Measurements from ENCODE around the gene MIDN. TPM values are rescaled to one million over a fixed set of nuclear protein-coding genes. Genes with fewer than 3 reads are reported as not detected.
A peak's percentile ranks its signal among the peaks of the same experiment; 100 is the strongest.

Gene MIDN
- total RNA-seq, 2 donors from 2014 or later = 85.9 to 88.3 TPM

DNA sequence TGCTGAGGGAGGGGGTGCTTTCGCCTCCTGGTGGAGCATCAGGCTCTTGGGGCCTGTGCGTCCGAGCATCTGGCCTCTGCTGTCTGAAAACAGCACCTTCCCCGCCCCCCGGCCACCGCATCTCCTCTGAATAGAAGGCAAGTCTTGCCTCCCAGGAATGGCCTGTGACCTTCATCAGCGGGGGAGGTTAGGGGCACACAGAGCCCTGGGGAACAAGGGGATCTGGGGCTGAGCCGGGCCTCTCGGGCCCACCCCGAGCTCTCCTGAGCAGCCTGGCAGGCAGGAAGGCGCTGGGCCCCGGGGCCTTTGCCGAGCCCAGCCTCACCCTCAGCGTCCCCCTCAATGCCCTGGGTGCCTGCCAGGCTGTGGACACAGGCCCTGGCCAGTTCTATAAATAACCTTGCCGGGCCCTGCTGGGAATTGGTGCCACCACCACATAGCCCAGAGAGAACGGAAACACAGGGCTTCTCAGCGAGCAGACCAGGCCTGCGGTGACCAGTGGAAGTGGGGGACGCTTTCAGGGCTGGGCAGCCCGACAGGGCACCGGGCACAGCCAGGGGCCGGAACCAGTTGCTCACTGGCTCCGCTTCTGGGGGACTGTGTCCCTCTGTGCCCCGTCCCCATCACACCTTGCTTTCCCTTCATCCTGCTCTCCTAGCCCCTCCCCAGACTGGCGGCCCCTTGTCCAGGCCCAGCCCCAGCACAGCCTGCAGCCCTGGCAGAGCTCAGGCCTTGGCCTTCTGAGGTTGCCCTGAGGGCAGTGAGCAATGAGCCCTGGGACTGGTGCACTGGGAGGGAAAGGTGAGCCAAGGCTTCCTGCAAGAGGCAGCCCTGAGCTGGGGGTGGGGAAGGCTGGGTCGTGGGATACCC, 33.3 kb upstream of the MIDN start:
- ATAC-seq (no peak), DNase-seq (ENCODE audit: low spot score) (peak; percentile 59)
- H3K27ac Mint-ChIP-seq = no peak overlapping the region
- H3K4me3 Mint-ChIP-seq = no peak overlapping the region
- no peaks in the 10 kb centered on the region for H3K27me3 Mint-ChIP-seq
- no peaks in the 10 kb centered on the region for H3K36me3 Mint-ChIP-seq
- H3K9me3 Mint-ChIP-seq = no peaks in the 10 kb centered on the region
- H3K4me1 Mint-ChIP-seq (ENCODE audit: low read depth in 2 of 2) = peaks cover 11 to 13% of the 10 kb centered on the region in 2 donors

DNA sequence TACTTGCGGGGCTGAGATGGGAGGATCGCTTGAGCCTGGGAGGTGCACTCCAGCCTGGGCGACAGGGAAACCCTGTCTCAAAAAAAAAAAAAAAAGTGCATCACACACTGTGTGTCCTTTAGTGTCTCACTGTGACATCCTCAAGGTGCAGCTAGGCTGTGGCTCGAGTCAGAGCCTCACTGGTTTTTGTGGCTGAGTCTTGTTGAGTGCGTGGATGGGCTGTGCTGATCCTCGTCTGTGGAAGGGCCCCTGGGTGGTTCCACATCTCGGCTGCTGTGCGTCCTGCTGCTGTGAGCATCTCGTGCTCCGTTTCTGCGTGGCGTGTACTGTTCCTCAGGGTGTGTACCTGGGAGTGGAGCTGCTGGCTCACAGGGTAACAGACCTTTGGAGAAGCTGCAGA, 31.6 kb upstream of the MIDN start:
- no peak overlapping the region for H3K27ac Mint-ChIP-seq
- H3K4me3 Mint-ChIP-seq = no peak overlapping the region

DNA sequence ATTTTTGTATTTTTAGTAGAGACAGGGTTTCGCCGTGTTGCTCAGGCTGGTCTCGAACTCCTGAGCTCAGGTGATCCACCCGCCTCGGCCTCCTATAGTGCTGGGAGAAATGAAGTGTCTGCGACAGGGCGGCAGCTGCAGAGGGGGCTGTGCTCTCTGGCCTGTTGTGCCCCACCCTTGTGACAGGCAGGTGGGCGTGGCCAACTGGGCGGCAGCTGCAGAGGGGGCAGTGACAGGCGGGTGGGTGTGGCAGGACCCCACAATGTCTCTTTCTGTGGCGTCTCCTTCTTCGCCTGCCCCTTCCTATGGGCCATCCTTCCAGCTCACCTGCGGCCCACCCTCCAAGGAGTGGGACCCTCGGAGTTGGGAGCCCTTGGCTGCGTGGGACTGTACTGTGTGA, 31.0 kb upstream of the MIDN start:
- Mint-ChIP-seq H3K4me1 (ENCODE audit: low read depth in 2 of 2) (peaks cover 11 to 13% of the 10 kb centered on the region in 2 donors), H3K4me3 (no peak overlapping the region), H3K36me3 (no peaks in the 10 kb centered on the region), H3K27me3 (no peaks in the 10 kb centered on the region), H3K27ac (no peak overlapping the region), H3K9me3 (no peaks in the 10 kb centered on the region)
- DNase-seq (ENCODE audit: low spot score) (no peak), ATAC-seq (no peak)

More for the DNA sequence above, 31.6 kb upstream of the MIDN start:
- Mint-ChIP-seq H3K27me3 (no peaks in the 10 kb centered on the region), H3K9me3 (no peaks in the 10 kb centered on the region), H3K4me1 (ENCODE audit: low read depth in 2 of 2) (peaks cover 11 to 13% of the 10 kb centered on the region in 2 donors), H3K36me3 (no peaks in the 10 kb centered on the region)
- ATAC-seq (no peak), DNase-seq (ENCODE audit: low spot score) (no peak)

DNA sequence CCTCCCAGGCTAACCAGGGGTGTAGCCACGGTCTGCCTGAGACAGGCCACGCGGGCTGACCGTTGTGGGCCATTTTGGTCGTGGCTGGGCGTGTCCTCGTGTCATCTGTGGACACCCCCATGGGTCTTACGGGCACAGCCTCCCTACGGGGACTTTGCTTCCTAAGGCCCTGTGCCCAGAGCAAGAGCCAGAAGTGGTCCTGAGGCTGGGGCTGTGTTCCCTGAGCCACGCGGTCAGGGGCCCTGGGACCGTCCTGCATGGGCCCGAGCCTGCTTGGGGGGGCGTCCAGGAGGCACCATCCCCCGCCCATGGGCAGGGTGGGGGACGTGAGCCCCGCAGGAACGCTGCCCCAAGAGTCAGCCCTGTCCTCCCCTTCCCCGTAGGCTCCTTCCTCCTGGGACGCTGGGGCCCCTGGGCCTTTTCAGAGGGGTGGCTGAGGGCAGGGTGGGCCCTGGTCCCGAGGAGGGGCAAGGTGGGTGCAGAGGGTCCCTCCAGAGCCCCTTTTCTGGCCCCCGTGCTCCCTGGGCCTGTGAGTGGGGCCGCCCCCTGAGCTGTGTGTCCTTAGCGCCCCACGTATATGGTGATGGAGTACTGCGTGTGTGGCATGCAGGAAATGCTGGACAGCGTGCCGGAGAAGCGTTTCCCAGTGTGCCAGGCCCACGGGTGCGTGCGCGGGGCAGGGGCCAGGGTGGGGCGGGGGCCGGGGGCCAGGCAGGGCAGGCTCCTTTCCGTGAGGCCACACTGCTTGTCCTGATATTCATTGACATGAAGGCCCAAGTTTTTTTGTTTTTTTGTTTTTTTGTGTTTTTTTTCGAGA, 29.4 kb upstream of the MIDN start:
- Mint-ChIP-seq H3K4me1 (ENCODE audit: low read depth in 2 of 2) (peaks cover 4% of the 10 kb centered on the region in 2 donors), H3K36me3 (no peaks in the 10 kb centered on the region), H3K27me3 (no peaks in the 10 kb centered on the region), H3K9me3 (no peaks in the 10 kb centered on the region), H3K4me3 (no peak overlapping the region), H3K27ac (no peak overlapping the region)
- DNase-seq (ENCODE audit: low spot score) (no peak), ATAC-seq (no peak)

DNA sequence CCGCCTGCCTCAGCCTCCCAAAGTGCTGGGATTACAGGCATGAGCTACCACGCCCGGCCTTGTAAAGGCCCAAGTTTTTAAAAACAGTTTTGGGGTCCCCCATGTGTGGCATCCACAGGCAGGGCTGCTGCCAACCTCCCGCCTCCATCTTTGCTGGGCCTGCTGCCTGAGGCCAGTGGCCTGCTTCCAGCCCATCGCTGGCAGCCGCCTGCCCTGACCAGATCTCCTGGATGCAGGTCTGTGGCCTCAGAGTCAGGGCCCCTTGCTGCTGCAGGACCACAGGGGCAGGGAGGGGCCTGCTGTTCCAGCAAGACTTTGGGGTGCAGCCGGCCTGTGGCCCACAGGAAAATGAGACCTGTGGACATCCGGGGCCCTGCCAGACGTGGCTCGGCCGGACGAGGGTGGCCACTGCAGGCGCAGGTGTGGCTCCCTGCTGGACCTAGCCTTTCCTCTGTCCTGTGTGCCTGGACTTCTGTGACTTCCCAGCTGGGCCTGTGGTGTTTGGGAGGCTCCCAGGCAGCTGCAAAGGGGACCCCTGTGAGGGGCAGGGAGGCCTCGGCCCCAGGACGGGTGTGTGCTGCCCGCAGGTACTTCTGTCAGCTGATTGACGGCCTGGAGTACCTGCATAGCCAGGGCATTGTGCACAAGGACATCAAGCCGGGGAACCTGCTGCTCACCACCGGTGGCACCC, 28.5 kb upstream of the MIDN start:
- Mint-ChIP-seq H3K4me1 (ENCODE audit: low read depth in 2 of 2) (no peaks in the 10 kb centered on the region), H3K36me3 (no peaks in the 10 kb centered on the region), H3K27me3 (no peaks in the 10 kb centered on the region), H3K4me3 (no peak overlapping the region), H3K9me3 (no peaks in the 10 kb centered on the region), H3K27ac (no peak overlapping the region)
- ATAC-seq (no peak), DNase-seq (ENCODE audit: low spot score) (no peak)

DNA sequence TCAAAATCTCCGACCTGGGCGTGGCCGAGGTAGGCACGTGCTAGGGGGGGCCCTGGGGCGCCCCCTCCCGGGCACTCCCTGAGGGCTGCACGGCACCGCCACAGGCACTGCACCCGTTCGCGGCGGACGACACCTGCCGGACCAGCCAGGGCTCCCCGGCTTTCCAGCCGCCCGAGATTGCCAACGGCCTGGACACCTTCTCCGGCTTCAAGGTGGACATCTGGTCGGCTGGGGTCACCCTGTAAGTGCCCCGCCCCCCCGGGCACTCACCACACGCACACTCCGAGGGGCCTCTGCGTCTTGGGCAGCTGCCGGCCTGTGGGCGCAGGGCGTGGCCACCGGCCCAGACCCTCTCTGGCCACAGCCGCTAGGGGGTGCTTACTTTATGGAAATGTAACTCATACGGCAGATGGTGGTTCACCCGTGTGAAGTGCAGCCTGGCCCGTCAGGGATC, 27.9 kb upstream of the MIDN start:
- no peak overlapping the region for H3K27ac Mint-ChIP-seq
- no peaks in the 10 kb centered on the region for H3K36me3 Mint-ChIP-seq
- DNase-seq (ENCODE audit: low spot score) = no peak
- H3K4me3 Mint-ChIP-seq = no peak overlapping the region
- no peaks in the 10 kb centered on the region for H3K9me3 Mint-ChIP-seq
- no peak for ATAC-seq
- H3K27me3 Mint-ChIP-seq = no peaks in the 10 kb centered on the region
- no peaks in the 10 kb centered on the region for H3K4me1 Mint-ChIP-seq (ENCODE audit: low read depth in 2 of 2)

DNA sequence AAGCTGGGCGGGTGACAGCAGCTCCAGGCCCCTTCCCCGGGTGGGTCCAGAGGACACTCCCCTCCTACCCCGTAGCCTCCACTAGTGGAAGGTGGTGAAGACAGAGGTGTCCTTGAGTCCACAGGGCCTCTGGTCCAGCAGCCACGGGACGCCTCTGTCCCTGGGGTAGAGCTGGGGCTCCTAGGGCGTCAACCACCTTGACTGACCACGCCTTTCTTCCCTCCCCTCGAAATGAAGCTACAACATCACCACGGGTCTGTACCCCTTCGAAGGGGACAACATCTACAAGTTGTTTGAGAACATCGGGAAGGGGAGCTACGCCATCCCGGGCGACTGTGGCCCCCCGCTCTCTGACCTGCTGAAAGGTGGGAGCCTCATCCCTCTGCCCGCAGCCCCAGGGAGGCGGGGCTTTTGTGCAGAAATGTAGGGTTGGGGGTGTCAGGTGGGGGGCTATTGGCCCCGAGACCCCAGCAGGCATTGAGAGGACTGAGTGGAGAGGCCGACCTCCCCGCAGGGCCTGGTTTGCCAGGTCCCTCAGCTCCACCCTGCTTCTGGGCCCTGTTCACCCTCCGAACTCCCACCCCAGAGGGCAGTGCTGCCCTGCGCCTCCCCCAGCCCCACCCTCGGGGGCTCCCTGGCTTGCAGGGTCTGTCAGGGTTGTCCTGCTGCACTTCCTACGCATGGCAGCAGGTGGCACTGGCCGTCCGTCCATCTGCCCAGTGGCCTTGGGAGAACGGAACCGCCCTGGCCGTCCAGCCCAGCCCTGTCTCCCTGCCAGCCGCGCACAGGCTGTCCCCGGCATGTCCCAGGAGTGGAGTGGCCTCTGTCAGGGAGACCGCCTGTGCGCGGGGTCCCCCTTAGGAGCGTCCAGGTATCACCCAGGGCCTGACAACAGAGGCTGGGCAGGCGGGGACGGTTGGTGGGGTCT, 27.1 kb upstream of the MIDN start:
- no peaks in the 10 kb centered on the region for H3K9me3 Mint-ChIP-seq

DNA sequence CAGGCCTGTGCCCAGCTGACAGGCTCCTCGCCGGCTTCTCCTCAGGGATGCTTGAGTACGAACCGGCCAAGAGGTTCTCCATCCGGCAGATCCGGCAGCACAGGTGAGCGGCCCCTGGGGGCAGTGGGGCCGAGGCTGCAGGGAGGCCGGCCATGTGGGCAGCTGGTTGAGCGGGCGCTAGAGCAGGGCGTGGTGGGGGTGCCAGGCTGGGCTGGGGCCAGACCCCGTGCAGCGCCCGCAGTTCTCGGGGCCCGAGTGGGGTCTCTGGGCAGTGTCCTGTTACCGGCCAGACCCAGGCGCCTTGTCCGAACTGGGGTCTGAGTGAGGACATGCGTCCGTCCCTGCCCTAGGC, 26.5 kb upstream of the MIDN start:
- Mint-ChIP-seq H3K27ac (no peak overlapping the region), H3K9me3 (no peaks in the 10 kb centered on the region)
- no peak for ATAC-seq

More for the DNA sequence above, 27.1 kb upstream of the MIDN start:
- no peaks in the 10 kb centered on the region for H3K4me1 Mint-ChIP-seq (ENCODE audit: low read depth in 2 of 2)
- no peaks in the 10 kb centered on the region for H3K36me3 Mint-ChIP-seq
- H3K27ac Mint-ChIP-seq = no peak overlapping the region
- ATAC-seq (no peak), DNase-seq (ENCODE audit: low spot score) (no peak)
- no peaks in the 10 kb centered on the region for H3K27me3 Mint-ChIP-seq
- no peak overlapping the region for H3K4me3 Mint-ChIP-seq

DNA sequence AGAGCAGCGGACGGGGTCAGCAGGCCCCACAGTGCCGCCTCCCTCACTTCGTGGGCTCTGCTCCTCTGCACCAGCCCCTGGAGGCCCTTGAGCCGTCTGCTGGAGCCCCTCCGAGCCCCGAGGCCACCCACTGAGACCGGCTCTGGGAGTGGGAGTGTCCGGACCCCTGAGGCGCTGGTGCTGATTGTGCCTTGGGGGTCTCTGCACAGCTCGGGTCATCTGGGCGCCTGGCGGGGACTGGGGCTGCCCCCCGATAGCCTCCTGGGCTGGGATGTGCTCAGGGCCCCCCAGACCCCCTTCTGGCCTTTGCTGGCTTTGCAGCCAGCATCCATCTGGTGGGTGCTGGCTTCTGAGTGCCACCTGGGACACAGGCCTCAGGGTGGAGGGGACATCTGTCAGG, 26.0 kb upstream of the MIDN start:
- no peak overlapping the region for H3K4me3 Mint-ChIP-seq
- no peak for DNase-seq (ENCODE audit: low spot score)
- no peaks in the 10 kb centered on the region for H3K4me1 Mint-ChIP-seq (ENCODE audit: low read depth in 2 of 2)
- no peak overlapping the region for H3K27ac Mint-ChIP-seq
- no peaks in the 10 kb centered on the region for H3K36me3 Mint-ChIP-seq
- no peaks in the 10 kb centered on the region for H3K27me3 Mint-ChIP-seq
- no peak for ATAC-seq
- H3K9me3 Mint-ChIP-seq = no peaks in the 10 kb centered on the region

More for the DNA sequence above, 26.5 kb upstream of the MIDN start:
- no peak for DNase-seq (ENCODE audit: low spot score)
- no peaks in the 10 kb centered on the region for H3K4me1 Mint-ChIP-seq (ENCODE audit: low read depth in 2 of 2)
- no peaks in the 10 kb centered on the region for H3K36me3 Mint-ChIP-seq
- H3K27me3 Mint-ChIP-seq = no peaks in the 10 kb centered on the region
- H3K4me3 Mint-ChIP-seq = no peak overlapping the region

DNA sequence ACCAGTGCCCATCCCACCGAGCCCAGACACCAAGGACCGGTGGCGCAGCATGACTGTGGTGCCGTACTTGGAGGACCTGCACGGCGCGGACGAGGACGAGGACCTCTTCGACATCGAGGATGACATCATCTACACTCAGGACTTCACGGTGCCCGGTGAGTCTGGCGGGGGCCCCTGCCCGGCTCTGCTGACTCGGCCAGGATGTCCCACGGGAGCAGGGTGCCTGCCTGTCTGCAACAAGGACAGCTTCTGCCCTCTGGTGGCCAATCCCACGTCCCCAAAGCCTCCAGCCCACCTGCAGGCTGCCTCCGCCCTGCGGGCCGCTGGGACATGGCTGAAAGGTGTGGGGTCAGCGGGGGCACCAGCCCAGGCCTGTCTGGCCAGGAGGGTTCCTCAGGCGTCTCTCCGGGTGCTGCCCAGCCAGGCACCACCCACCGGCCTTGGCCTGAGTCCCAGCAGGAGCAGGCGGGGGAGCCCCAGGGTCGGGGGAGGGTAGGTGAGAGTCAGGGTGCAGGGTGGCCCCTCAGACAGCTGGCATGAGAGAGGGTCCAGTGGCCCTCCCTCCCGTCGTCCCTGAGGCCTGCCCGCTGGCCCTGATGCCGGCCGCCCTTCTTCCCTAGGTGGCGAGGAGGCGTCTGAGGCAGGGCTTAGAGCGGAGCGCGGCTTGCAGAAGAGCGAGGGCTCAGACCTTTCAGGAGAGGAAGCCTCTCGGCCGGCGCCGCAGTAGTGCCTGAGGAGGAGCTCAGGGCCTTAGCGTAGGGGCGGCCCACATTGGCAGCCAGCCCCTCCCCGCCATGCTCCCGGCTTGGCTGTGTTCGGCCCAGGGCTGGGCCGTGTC, 25.1 kb upstream of the MIDN start:
- DNase-seq (ENCODE audit: low spot score) (no peak), ATAC-seq (peak in 1 of 2 donors; percentile 14)
- Mint-ChIP-seq H3K4me3 (no peak overlapping the region), H3K27me3 (no peaks in the 10 kb centered on the region), H3K9me3 (no peaks in the 10 kb centered on the region), H3K36me3 (no peaks in the 10 kb centered on the region), H3K27ac (no peak overlapping the region), H3K4me1 (ENCODE audit: low read depth in 2 of 2) (no peaks in the 10 kb centered on the region)

DNA sequence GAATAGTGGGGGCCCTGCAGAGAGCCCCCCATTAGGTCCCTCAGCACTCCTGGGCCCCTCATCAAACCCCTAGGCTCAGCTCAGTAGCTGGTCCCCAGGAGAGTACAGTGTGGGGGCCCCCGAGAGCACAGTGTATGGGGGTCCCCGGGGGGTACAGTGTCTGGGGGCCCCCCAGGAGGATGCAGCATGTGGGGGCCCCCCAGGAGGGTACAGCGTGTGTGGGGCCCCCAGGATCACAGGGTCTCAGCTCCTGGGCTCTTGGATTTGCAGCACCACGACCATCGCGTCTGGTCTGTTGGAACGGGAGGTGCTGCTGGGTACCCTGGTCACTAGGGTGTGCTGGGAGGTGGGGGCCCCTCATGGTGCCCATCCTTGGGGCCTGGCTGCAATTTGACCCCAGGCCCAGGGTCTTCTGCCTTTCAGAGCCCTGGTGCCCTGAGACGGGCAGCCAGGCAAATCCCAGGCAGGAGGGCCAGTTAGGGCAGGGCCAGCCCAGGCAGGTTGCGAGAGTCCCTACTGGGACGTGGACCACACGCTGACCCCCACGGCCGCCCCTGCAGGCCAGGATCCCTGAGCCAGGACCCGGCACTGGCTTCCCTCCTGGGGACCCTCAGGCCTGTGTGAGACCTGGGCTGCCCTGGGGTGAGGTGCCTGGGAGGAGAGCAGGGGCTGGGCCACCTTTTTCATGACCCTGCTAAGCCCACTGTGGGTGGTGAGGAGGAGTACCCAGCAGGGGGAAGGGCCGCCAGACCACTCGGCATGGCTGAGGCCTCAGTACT, 24.1 kb upstream of the MIDN start:
- no peaks in the 10 kb centered on the region for H3K4me1 Mint-ChIP-seq (ENCODE audit: low read depth in 2 of 2)
- no peaks in the 10 kb centered on the region for H3K27me3 Mint-ChIP-seq
- no peak overlapping the region for H3K27ac Mint-ChIP-seq
- ATAC-seq = no peak
- H3K36me3 Mint-ChIP-seq = no peaks in the 10 kb centered on the region
- H3K9me3 Mint-ChIP-seq = no peaks in the 10 kb centered on the region
- H3K4me3 Mint-ChIP-seq = no peak overlapping the region
- no peak for DNase-seq (ENCODE audit: low spot score)

DNA sequence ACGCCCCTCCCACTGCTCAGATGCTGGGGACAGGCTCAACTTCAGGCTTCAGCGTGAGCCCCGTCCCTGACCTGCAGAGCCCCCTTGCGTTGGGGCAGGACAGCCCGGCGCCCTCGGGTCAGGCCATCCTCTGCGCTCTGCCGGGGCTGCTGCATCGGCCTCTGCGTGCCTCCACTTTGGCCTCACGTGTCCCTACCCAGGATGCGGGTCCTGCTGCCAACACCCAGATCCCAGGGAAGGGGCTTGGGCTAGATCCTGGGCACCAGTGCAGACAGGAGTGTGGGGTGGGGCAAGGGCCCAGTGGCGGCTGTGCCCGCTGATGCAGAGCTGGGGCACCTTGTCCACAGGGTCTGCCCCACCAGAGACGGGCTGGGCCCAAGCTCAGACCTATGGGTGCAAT, 23.5 kb upstream of the MIDN start:
- H3K9me3 Mint-ChIP-seq = no peaks in the 10 kb centered on the region
- ATAC-seq (no peak), DNase-seq (ENCODE audit: low spot score) (no peak)
- no peak overlapping the region for H3K27ac Mint-ChIP-seq
- H3K4me3 Mint-ChIP-seq = no peak overlapping the region
- H3K27me3 Mint-ChIP-seq = no peaks in the 10 kb centered on the region
- H3K36me3 Mint-ChIP-seq = no peaks in the 10 kb centered on the region
- H3K4me1 Mint-ChIP-seq (ENCODE audit: low read depth in 2 of 2) = no peaks in the 10 kb centered on the region
